ENCODE measurements around the gene COQ8B. TPM values are rescaled to one million over a fixed set of nuclear protein-coding genes. Genes with fewer than 3 reads are reported as not detected.

COQ8B gene
- polyA plus RNA-seq, 2 donors, result 18.4 to 27.2 TPM

DNA sequence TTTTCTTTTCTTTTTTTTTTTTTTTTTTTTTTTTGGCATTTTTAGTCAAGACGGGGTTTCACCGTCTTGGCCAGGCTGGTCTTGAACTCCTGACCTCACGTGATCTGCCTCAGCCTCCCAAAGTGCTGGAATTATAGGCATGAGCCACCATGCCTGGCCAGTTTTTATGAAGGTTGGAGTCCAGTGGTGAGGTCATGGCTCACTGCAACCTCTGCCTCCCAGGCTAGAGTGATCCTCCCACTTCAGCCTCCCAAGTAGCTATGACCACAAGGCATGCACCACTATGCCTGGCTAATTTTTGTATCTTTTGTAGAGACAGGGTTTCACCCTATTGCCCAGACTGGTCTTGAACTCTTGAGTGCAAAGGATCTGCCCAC, 38.5 kb upstream of the COQ8B start:
- Histone ChIP-seq H3K27ac (ENCODE audit: low read depth in 2 of 2, low read length in 1 of 2) (peak overlapping the region in 1 of 2 donors; percentile 18), H3K4me3 (ENCODE audit: low read depth in 1 of 2, low read length in 2 of 2) (no peak overlapping the region), H3K4me1 (ENCODE audit: control insufficient read depth in 2 of 2, insufficient read depth in 2 of 2, low read length in 1 of 2) (peaks cover 3 to 16% of the 10 kb centered on the region in 2 donors), H3K36me3 (ENCODE audit: control insufficient read depth in 2 of 2, insufficient read depth in 2 of 2, low read length in 1 of 2) (peaks cover 7 to 26% of the 10 kb centered on the region in 2 donors), H3K9me3 (ENCODE audit: control insufficient read depth in 2 of 2, insufficient read depth in 1 of 2, low read depth in 1 of 2, low read length in 1 of 2) (no peaks in the 10 kb centered on the region), H3K27me3 (ENCODE audit: control insufficient read depth in 1 of 2, insufficient read depth in 2 of 2, low read length in 2 of 2) (no peaks in the 10 kb centered on the region)
- 79 to 90% methylated on average over 3 of the region's 3 CpGs for WGBS, 2 donors

GRCh38 chr19:40754611-40755247, 38.0 kb upstream of the COQ8B start:
- Histone ChIP-seq H3K27me3 (ENCODE audit: control insufficient read depth in 1 of 2, insufficient read depth in 2 of 2, low read length in 2 of 2) (no peaks in the 10 kb centered on the region), H3K4me3 (ENCODE audit: low read depth in 1 of 2, low read length in 2 of 2) (no peak overlapping the region), H3K27ac (ENCODE audit: low read depth in 2 of 2, low read length in 1 of 2) (peak overlapping the region; percentile 31 to 70), H3K36me3 (ENCODE audit: control insufficient read depth in 2 of 2, insufficient read depth in 2 of 2, low read length in 1 of 2) (peaks cover 7 to 24% of the 10 kb centered on the region in 2 donors), H3K4me1 (ENCODE audit: control insufficient read depth in 2 of 2, insufficient read depth in 2 of 2, low read length in 1 of 2) (peaks cover 3 to 16% of the 10 kb centered on the region in 2 donors), H3K9me3 (ENCODE audit: control insufficient read depth in 2 of 2, insufficient read depth in 1 of 2, low read depth in 1 of 2, low read length in 1 of 2) (no peaks in the 10 kb centered on the region)
- 63 to 78% methylated on average over 9 of the region's 9 CpGs for WGBS, 2 donors

DNA sequence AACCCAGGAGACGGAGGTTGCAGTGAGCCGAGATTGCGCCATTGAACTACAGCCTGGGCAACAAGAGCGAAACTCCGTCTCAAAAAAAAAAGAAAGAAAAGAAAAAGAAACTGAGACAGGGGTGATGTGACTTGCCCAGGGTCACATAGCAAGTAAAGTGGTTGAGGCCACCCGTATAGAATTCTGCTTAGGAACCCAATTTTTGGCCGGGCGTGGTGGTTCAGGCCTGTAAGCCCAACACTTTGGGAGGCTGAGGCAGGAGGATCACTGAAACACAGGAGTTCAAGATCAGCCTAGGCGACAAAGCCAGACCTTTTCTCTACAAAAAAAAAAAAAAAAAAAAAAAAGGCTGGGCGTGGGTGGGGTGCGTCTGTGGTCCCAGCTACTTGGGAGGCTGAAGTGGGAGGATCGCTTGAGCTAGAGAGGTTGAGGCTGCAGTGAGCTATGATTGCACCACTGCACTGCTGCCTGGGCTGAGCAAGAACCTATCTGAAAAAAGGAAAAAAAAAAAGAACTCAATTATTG, 35.6 kb upstream of the COQ8B start:
- Histone ChIP-seq H3K27ac (ENCODE audit: low read depth in 2 of 2, low read length in 1 of 2) (peak overlapping the region in 1 of 2 donors; percentile 49), H3K4me1 (ENCODE audit: control insufficient read depth in 2 of 2, insufficient read depth in 2 of 2, low read length in 1 of 2) (peaks cover under 1 to 16% of the 10 kb centered on the region in 2 donors), H3K27me3 (ENCODE audit: control insufficient read depth in 1 of 2, insufficient read depth in 2 of 2, low read length in 2 of 2) (no peaks in the 10 kb centered on the region), H3K36me3 (ENCODE audit: control insufficient read depth in 2 of 2, insufficient read depth in 2 of 2, low read length in 1 of 2) (peaks cover 0 to 10% of the 10 kb centered on the region in 2 donors), H3K9me3 (ENCODE audit: control insufficient read depth in 2 of 2, insufficient read depth in 1 of 2, low read depth in 1 of 2, low read length in 1 of 2) (no peaks in the 10 kb centered on the region), H3K4me3 (ENCODE audit: low read depth in 1 of 2, low read length in 2 of 2) (peak overlapping the region; percentile 70 to 83)
- 57 to 70% methylated on average over 12 of the region's 12 CpGs for WGBS, 2 donors

- Histone ChIP-seq H3K4me1 (ENCODE audit: control insufficient read depth in 2 of 2, insufficient read depth in 2 of 2, low read length in 1 of 2) (peaks cover 0 to 10% of the 10 kb centered on the region in 2 donors), H3K27me3 (ENCODE audit: control insufficient read depth in 1 of 2, insufficient read depth in 2 of 2, low read length in 2 of 2) (no peaks in the 10 kb centered on the region), H3K36me3 (ENCODE audit: control insufficient read depth in 2 of 2, insufficient read depth in 2 of 2, low read length in 1 of 2) (peaks cover 0 to 2% of the 10 kb centered on the region in 2 donors), H3K9me3 (ENCODE audit: control insufficient read depth in 2 of 2, insufficient read depth in 1 of 2, low read depth in 1 of 2, low read length in 1 of 2) (no peaks in the 10 kb centered on the region), H3K27ac (ENCODE audit: low read depth in 2 of 2, low read length in 1 of 2) (peak within 1 kb of the TSS; percentile 96 to 100), H3K4me3 (ENCODE audit: low read depth in 1 of 2, low read length in 2 of 2) (peak within 1 kb of the TSS; percentile 70 to 83)
- 0% methylated on average over 46 of the region's 46 CpGs for WGBS, 2 donors
Observed at GRCh38 chr19:40750874-40751537, 34.3 kb upstream of the COQ8B start, which contains the start of gene SNRPA. Gene SNRPA, plus strand, starts transcription at chr19:40751203. Its CDS starts 206 bp downstream, at chr19:40751409.

GRCh38 chr19:40750058-40750873, 33.6 kb upstream of the COQ8B start, which contains the start of gene ACTMAP:
Gene ACTMAP, minus strand, starts transcription at chr19:40750477. Its CDS starts 674 bp downstream, at chr19:40749803.
- H3K4me1 ChIP-seq (ENCODE audit: control insufficient read depth in 2 of 2, insufficient read depth in 2 of 2, low read length in 1 of 2), result peaks cover 0 to 3% of the 10 kb centered on the region in 2 donors
- 0 to 1% methylated on average over 43 of the region's 43 CpGs for WGBS, 2 donors
- H3K36me3 ChIP-seq (ENCODE audit: control insufficient read depth in 2 of 2, insufficient read depth in 2 of 2, low read length in 1 of 2), result no peaks in the 10 kb centered on the region
- no peaks in the 10 kb centered on the region for H3K27me3 ChIP-seq (ENCODE audit: control insufficient read depth in 1 of 2, insufficient read depth in 2 of 2, low read length in 2 of 2)
- H3K4me3 ChIP-seq (ENCODE audit: low read depth in 1 of 2, low read length in 2 of 2), result peak within 1 kb of the TSS; percentile 70 to 83
- H3K9me3 ChIP-seq (ENCODE audit: control insufficient read depth in 2 of 2, insufficient read depth in 1 of 2, low read depth in 1 of 2, low read length in 1 of 2), result no peaks in the 10 kb centered on the region
- H3K27ac ChIP-seq (ENCODE audit: low read depth in 2 of 2, low read length in 1 of 2), result peak within 1 kb of the TSS; percentile 96 to 100

- H3K36me3 ChIP-seq (ENCODE audit: control insufficient read depth in 2 of 2, insufficient read depth in 2 of 2, low read length in 1 of 2), result peaks cover 0 to 6% of the 10 kb centered on the region in 2 donors
- H3K27me3 ChIP-seq (ENCODE audit: control insufficient read depth in 1 of 2, insufficient read depth in 2 of 2, low read length in 2 of 2), result no peaks in the 10 kb centered on the region
- H3K4me3 ChIP-seq (ENCODE audit: low read depth in 1 of 2, low read length in 2 of 2), result no peak overlapping the region
- H3K27ac ChIP-seq (ENCODE audit: low read depth in 2 of 2, low read length in 1 of 2), result no peak overlapping the region
- peaks cover 2% of the 10 kb centered on the region in 2 donors for H3K4me1 ChIP-seq (ENCODE audit: control insufficient read depth in 2 of 2, insufficient read depth in 2 of 2, low read length in 1 of 2)
- H3K9me3 ChIP-seq (ENCODE audit: control insufficient read depth in 2 of 2, insufficient read depth in 1 of 2, low read depth in 1 of 2, low read length in 1 of 2), result no peaks in the 10 kb centered on the region
- WGBS, 2 donors, result 98 to 99% methylated on average over 7 of the region's 7 CpGs
Observed at GRCh38 chr19:40747536-40747935, 30.9 kb upstream of the COQ8B start.

GRCh38 chr19:40745402-40745780, 28.7 kb upstream of the COQ8B start:
- WGBS, 2 donors, result 77 to 79% methylated on average over 7 of the region's 7 CpGs
- no peaks in the 10 kb centered on the region for H3K27me3 ChIP-seq (ENCODE audit: control insufficient read depth in 1 of 2, insufficient read depth in 2 of 2, low read length in 2 of 2)
- H3K4me1 ChIP-seq (ENCODE audit: control insufficient read depth in 2 of 2, insufficient read depth in 2 of 2, low read length in 1 of 2), result peaks cover 3 to 6% of the 10 kb centered on the region in 2 donors
- H3K4me3 ChIP-seq (ENCODE audit: low read depth in 1 of 2, low read length in 2 of 2), result no peak overlapping the region
- no peaks in the 10 kb centered on the region for H3K9me3 ChIP-seq (ENCODE audit: control insufficient read depth in 2 of 2, insufficient read depth in 1 of 2, low read depth in 1 of 2, low read length in 1 of 2)
- peaks cover 0 to 8% of the 10 kb centered on the region in 2 donors for H3K36me3 ChIP-seq (ENCODE audit: control insufficient read depth in 2 of 2, insufficient read depth in 2 of 2, low read length in 1 of 2)
- H3K27ac ChIP-seq (ENCODE audit: low read depth in 2 of 2, low read length in 1 of 2), result peak overlapping the region in 1 of 2 donors; percentile 5

- peak overlapping the region; percentile 5 to 11 for H3K27ac ChIP-seq (ENCODE audit: low read depth in 2 of 2, low read length in 1 of 2)
- H3K27me3 ChIP-seq (ENCODE audit: control insufficient read depth in 1 of 2, insufficient read depth in 2 of 2, low read length in 2 of 2), result no peaks in the 10 kb centered on the region
- peaks cover 9 to 10% of the 10 kb centered on the region in 2 donors for H3K4me1 ChIP-seq (ENCODE audit: control insufficient read depth in 2 of 2, insufficient read depth in 2 of 2, low read length in 1 of 2)
- no peak overlapping the region for H3K4me3 ChIP-seq (ENCODE audit: low read depth in 1 of 2, low read length in 2 of 2)
- WGBS, 2 donors, result 65 to 72% methylated on average over 17 of the region's 17 CpGs
- H3K9me3 ChIP-seq (ENCODE audit: control insufficient read depth in 2 of 2, insufficient read depth in 1 of 2, low read depth in 1 of 2, low read length in 1 of 2), result no peaks in the 10 kb centered on the region
- H3K36me3 ChIP-seq (ENCODE audit: control insufficient read depth in 2 of 2, insufficient read depth in 2 of 2, low read length in 1 of 2), result peaks cover 0 to 14% of the 10 kb centered on the region in 2 donors
Observed at GRCh38 chr19:40744554-40745401, 28.1 kb upstream of the COQ8B start.

Measured in esophagus (tissue), 2 donors.